ACC112 (cell line): ENCODE measurements around the gene DPF3.

Source experiments
- H2AFZ ChIP-seq: fragments of 200-600 bp; sonication (generic); one replicate; pipeline ENCODE4 v1.6.0; 2017; ENCODE audit warnings: antibody characterized with exemption, low read length; ENCODE audit not compliant: unreplicated experiment
- H3K27ac ChIP-seq: fragments of 200-600 bp; sonication (generic); 2 replicates; pipeline ENCODE4 v1.5.1; 2014; ENCODE audit warnings: low read depth, mild to moderate bottlenecking, antibody characterized with exemption, low read length, moderate library complexity
- H3K27me3 ChIP-seq: fragments of 200-600 bp; sonication (generic); 2 replicates; pipeline ENCODE4 v1.6.1; 2014; ENCODE audit warnings: mild to moderate bottlenecking, antibody characterized with exemption, low read length, moderate library complexity, mixed read lengths; ENCODE audit not compliant: insufficient read depth
- H3K36me3 ChIP-seq: fragments of 200-600 bp; sonication (generic); 2 replicates; pipeline ENCODE4 v1.6.1; 2016; ENCODE audit warnings: mild to moderate bottlenecking, antibody characterized with exemption, low read length, moderate library complexity, mixed read lengths; ENCODE audit not compliant: insufficient read depth
- H3K4me1 ChIP-seq: fragments of 200-600 bp; sonication (generic); one replicate; pipeline ENCODE4 v1.6.1; 2016; ENCODE audit warnings: low read length, mixed read lengths; ENCODE audit not compliant: insufficient read depth, unreplicated experiment, control insufficient read depth
- H3K4me3 ChIP-seq: fragments of 200-600 bp; sonication (generic); 2 replicates; pipeline ENCODE4 v1.5.1; 2014; ENCODE audit warnings: mild to moderate bottlenecking, low read depth, low read length
- H3K79me2 ChIP-seq: fragments of 200-600 bp; sonication (generic); one replicate; pipeline ENCODE4 v1.6.0; 2016; ENCODE audit warnings: low read length; ENCODE audit not compliant: control insufficient read depth, unreplicated experiment, insufficient read depth

Gene DPF3

DNA sequence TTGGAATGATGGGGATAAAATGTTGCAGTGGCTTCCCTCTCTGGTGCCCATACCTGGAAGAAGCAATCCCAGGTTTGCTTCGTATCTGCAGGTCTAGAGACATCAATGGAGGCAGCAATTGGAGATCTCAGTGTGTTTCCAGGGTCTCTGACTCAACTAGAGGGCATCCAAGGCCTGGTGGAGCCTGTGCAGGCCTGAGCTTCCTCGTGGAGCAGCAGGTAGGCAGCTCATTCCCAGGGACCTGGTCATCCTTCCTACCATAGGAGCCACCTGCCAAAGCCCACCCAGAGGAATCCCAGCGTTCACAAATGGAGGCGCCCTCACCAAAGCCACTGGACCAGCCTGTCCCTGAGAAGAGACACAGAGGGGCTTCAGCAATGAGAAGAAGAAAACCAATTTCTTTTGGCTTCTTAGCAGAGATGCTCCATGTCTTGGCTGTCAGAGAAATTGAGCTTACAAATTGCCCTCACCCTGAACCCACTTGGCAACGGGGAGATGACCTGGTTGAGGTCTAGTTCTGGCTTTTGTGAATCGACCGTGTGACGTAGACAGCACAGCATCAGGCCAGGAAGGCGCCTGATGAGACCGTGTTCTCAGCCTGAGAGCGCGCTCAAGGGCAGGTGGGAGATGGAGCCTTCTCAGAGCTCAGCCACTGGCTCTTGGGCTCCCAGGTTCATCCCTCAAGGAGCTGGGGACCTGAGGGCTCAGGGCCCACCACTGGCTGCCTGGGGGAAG lies 283.6 kb downstream of the DPF3 start:
- Histone ChIP-seq H3K27ac (no peak overlapping the region), H3K36me3 (no peaks in the 10 kb centered on the region), H3K27me3 (no peaks in the 10 kb centered on the region), H3K4me3 (no peak overlapping the region), H3K79me2 (no peaks in the 10 kb centered on the region), H2AFZ (no peak overlapping the region), H3K4me1 (peaks cover 39% of the 10 kb centered on the region)

DNA sequence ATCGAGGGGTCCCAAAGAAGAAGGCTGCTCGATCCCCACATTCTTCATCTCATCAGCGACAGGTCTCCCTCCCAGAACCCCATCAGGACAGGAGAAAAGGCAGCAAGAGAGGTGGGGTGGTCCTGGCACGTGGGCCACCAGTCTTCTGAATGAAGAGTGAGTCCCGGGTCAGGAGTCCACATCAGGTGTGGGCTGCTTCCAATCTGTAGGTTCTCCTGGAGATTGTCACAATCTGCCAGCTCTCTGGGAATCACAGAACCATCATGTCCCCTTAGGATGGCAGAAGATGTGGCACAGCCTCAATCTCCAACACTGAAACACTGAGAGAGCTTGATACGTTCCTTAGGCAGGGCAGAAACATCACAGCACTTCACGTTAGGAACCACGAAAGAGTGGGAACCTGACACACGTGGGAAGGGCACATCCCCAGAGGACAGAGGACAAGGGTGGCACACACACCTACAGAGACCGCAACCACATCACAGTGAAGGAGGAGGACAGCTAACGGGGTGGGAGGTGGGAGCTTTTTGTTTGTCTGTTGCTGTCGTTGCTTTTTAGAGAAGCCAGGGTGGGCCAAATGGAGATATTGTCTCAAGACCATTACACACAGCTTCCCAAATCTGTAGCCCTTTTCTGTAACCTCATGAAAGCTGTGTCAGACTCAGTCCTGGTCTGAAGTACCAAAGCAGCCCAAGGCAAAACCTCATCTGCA lies 284.5 kb downstream of the DPF3 start:
- H3K4me3 ChIP-seq = no peak overlapping the region

DNA sequence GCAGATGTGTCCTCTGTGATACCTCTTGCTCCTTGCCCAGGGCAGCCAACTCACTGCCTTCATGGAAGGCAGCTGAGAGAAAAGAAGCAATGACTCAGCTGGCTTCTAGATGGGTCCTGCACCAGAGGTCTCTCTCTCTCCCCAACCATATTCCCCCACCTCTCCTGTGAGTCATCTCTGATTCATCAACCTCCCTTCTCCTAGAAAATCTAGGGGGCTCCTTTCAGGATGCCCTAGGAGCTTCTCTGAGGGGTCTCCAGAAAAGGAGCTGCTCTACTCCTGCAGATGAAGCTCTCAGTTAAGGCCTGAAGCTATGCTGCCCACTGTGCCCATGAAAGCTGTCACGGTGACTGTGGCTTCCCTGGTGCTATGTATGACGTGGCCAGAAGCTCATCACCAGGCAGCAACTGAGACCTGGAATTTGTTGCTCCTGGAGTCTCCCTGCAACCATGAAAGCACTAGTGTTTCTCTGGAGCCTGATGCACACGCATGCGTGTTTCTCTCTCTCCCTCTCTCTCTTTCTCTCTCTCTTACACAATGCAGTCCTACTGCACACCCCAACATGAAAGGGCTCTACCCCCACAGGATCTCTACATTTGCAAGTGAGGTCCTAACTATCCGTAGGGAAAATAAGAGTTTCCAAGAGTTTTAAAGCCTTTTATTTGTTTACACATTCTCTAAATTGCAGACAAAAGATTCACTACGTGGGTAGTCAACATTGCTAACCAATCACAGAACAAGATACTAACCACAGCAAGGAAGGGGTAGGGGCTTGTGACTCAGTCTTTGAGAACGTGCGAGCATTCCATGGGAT lies 285.3 kb downstream of the DPF3 start:
- peak overlapping the region; percentile 37 for H3K27ac ChIP-seq
- no peak overlapping the region for H3K4me3 ChIP-seq
- H3K27me3 ChIP-seq = no peaks in the 10 kb centered on the region
- H3K36me3 ChIP-seq = no peaks in the 10 kb centered on the region
- H3K79me2 ChIP-seq = no peaks in the 10 kb centered on the region
- H3K4me1 ChIP-seq = peaks cover 31% of the 10 kb centered on the region
- H2AFZ ChIP-seq = no peak overlapping the region

More for the DNA sequence above, 284.5 kb downstream of the DPF3 start:
- H3K27me3 ChIP-seq = no peaks in the 10 kb centered on the region
- H3K27ac ChIP-seq = no peak overlapping the region
- H3K4me1 ChIP-seq = peaks cover 35% of the 10 kb centered on the region
- H3K79me2 ChIP-seq = no peaks in the 10 kb centered on the region
- H2AFZ ChIP-seq = no peak overlapping the region
- no peaks in the 10 kb centered on the region for H3K36me3 ChIP-seq

DNA sequence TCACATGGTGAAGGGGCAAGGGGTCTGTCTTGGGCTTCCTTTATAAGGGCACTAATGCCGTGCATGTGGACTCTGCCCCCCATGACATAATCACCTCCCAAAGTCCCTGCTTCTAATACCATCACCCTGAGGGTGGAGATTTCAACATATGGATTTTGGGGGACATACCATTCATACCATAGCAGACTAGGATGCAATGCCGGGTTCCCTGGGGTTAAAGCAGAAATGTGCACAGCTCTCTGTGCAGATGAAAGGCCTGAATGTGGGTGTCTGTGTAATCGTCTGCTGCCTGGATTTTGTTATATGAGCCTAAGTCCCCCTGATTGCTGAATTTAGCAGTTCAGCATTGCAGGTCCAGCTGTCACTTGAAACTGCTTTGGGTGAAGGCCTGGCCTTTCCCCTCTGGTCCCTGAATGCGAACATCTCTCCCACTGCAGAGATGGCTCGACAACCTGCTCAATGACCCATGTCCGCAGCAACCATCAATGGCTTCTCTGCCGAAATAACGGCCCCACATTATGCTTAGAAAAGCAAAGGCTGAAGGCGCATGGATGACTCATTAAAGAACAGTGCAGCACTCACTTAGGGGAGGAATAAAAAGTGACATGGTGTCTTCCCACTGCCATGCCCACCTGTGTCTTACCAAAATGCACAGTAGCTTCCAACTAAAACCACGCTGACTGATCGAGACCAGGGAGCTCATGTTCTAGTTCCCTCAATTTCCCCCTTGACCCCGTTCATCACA lies 286.3 kb downstream of the DPF3 start:
- no peaks in the 10 kb centered on the region for H3K79me2 ChIP-seq
- no peak overlapping the region for H3K4me3 ChIP-seq
- H3K27ac ChIP-seq = peak overlapping the region; percentile 37; the same call in 1 of the 2 replicates
- no peak overlapping the region for H2AFZ ChIP-seq
- no peaks in the 10 kb centered on the region for H3K27me3 ChIP-seq
- no peaks in the 10 kb centered on the region for H3K36me3 ChIP-seq
- H3K4me1 ChIP-seq = peaks cover 24% of the 10 kb centered on the region

DNA sequence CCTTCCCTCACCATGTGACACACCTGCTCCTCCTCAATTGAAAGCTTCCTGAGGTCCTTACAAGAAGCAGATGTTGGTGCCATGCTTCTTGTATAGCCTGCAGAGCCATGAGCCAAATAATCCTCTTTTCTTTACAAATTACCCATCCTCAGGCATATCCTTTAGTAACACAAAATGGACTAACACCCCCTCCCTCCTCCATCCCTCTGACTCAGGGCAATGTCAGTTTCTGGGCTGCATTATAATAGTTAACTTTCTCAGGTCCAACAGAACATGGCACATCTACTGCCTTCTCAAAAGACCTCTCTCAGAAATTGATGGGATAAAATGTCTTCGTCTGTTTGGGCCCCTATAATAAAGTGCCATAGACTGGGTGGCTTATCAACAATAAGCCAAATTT lies 287.0 kb downstream of the DPF3 start:
- no peaks in the 10 kb centered on the region for H3K36me3 ChIP-seq
- no peak overlapping the region for H3K27ac ChIP-seq
- H2AFZ ChIP-seq = no peak overlapping the region
- no peaks in the 10 kb centered on the region for H3K27me3 ChIP-seq
- peaks cover 24% of the 10 kb centered on the region for H3K4me1 ChIP-seq
- H3K4me3 ChIP-seq = no peak overlapping the region
- H3K79me2 ChIP-seq = no peaks in the 10 kb centered on the region

DNA sequence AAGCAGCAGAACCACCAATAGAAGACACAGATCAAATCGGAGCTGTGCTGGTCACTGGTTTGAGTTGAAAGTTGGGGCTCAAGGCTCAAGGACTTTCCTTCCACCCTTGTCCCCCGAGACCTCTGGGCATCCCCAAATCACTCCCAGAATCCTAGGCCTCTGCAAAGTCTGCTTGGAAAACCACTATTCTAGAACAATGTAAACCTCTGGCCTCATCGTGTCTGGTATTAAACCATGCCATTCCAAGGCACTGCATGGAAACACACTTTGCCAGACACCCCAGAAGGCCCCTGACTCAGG lies 288.0 kb downstream of the DPF3 start:
- H3K4me1 ChIP-seq = peaks cover 24% of the 10 kb centered on the region
- no peaks in the 10 kb centered on the region for H3K79me2 ChIP-seq
- H3K27me3 ChIP-seq = no peaks in the 10 kb centered on the region
- no peak overlapping the region for H3K4me3 ChIP-seq
- H3K36me3 ChIP-seq = no peaks in the 10 kb centered on the region
- H3K27ac ChIP-seq = no peak overlapping the region
- no peak overlapping the region for H2AFZ ChIP-seq

DNA sequence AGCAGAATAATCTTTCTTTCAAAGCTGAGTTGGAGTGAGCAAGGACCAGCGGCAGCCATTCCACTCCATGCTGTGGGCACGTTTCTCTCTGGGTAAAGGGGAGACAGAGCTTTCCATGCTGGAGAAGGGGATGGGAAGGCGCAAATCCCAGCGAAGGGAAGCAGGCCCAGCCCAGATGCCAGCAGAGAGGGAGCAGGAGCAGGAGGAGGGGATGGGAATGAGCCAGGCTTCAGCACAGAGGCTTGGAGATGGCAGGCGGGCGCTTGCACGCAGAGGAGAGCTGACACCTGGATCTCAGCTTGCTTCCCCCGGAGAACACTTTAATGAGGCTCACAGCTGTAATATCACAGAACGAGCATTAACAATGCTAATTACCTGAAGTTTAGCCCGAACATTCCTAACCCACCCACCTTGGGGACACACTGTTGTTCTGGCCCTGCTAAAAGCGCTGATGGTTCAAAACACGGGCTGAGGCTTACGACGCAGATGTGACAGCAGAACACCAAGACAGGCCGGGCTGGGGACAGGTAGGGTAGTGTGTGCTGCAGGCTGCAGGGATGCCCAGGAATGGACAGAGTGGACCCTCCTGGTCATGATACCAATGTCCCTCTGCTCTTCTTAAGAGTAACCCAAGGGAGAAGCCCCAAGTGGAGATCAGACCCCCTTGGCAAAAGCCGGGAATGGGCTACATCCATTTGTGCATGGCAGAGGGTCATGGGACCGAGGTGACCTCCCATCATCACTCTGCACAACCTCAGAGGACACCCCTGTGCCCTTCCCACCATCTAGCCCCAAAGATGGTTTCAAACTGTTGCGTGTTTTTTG lies 288.6 kb downstream of the DPF3 start:
- H3K4me1 ChIP-seq = peaks cover 24% of the 10 kb centered on the region
- H3K79me2 ChIP-seq = no peaks in the 10 kb centered on the region
- H2AFZ ChIP-seq = no peak overlapping the region
- no peak overlapping the region for H3K4me3 ChIP-seq
- H3K36me3 ChIP-seq = no peaks in the 10 kb centered on the region
- no peaks in the 10 kb centered on the region for H3K27me3 ChIP-seq
- H3K27ac ChIP-seq = no peak overlapping the region

DNA sequence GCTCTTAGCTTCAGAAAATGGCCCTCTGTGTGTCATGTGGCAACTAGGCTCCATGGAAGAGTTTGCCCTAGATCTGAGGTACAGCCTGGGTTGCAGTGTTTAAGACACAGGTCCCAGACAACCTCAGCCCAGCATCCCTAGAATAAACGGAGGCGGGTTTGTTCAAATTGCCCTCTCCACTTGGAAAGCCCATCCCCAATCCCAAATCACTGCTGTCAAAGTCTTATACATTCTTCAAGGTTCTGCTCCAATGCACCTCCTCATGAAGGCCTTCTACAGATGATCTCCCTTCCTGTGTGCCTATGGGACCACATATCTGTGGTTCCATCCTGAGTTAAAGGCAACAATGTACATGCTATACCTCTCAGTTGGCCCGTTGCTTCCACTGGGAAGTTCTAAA lies 289.8 kb downstream of the DPF3 start:
- Histone ChIP-seq H2AFZ (no peak overlapping the region), H3K27ac (no peak overlapping the region), H3K27me3 (no peaks in the 10 kb centered on the region), H3K4me1 (peaks cover 22% of the 10 kb centered on the region), H3K79me2 (no peaks in the 10 kb centered on the region), H3K4me3 (no peak overlapping the region), H3K36me3 (no peaks in the 10 kb centered on the region)

DNA sequence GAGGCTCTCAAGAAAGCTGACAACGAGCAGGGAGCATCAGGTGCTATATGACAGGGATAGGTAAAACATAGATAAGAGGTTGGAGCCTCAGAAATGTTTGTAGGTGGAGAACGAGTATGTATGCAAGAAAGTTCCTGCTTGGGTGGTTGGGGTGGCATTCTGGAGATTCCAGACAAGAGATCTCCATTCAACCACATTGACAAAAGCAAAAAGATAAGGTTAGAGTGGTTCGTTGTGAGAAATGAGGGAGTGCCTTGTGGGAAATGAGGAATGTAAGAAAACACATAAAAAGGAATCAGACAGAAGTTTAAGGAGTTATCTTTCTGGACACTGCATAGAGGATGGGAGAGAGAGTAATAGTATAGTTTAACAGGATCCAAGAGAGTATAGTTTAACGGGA lies 290.3 kb downstream of the DPF3 start:
- H3K36me3 ChIP-seq = no peaks in the 10 kb centered on the region
- H3K27me3 ChIP-seq = no peaks in the 10 kb centered on the region
- no peak overlapping the region for H3K4me3 ChIP-seq
- no peaks in the 10 kb centered on the region for H3K79me2 ChIP-seq
- H2AFZ ChIP-seq = no peak overlapping the region
- no peak overlapping the region for H3K27ac ChIP-seq
- peaks cover 18% of the 10 kb centered on the region for H3K4me1 ChIP-seq
